Heart left ventricle (tissue), 13 donors: Measurements from ENCODE around the gene PRRG1.

Source experiments
- CTCF ChIP-seq, 12 donors: fragments of 200-600 bp; sonication (generic) in 4 of 12; IDR thresholded peaks; one replicate each; pipeline versions ENCODE4 v1.5.0 to v1.8.0; 2018 to 2022; ENCODE audit warnings: antibody characterized with exemption in 12 of 12, mild to moderate bottlenecking in 5 of 12
- POLR2A ChIP-seq, 2 donors: fragments of 450-650 bp; IDR thresholded peaks; one replicate each; pipeline ENCODE4 v1.6.1; 2017; ENCODE audit warnings: antibody characterized with exemption in 2 of 2, mild to moderate bottlenecking in 2 of 2, moderate library complexity in 2 of 2
- donor health status: ischemic (EF 13 %, LVEDD 7.1; RV severe dilation, severe dysfunction).
- donor health status: DM: no; HTN: yes; CAD: no.
- donor health status: DM: no; HTN: no; CAD: no.
- donor health status: ischemic (EF 25% LVEDD 6.9; RV normal size, moderate dysfunction).
- donor health status: ischemic (EF 25% LVEDD 5.7; RV mildly dilated, moderate dysfunction).
- donor health status: ischemic (EF 35%, LVEDD 5.7; RV mildly dilated, moderate dysfunction).
- donor health status: nonischemic (EF 11% LVEDD 7.7; RV severe dilation, severe dysfunction).
- donor health status: DM: yes; HTN: yes; CAD: no.
- donor health status: PGD.
- donor health status: ischemic (EF 29% LVEDD 5.4; RV normal size, mild dysfunction).
- donor health status: nonischemic (EF 23%, LVEDD 6.1; RV moderate dilation, normal function).

- TF ChIP-seq CTCF (IDR thresholded peaks at IDR 0.05) (no peak), POLR2A (IDR thresholded peaks at IDR 0.05) (no peak)
Observed at GRCh38 chrX:37504991-37505390, 155.8 kb downstream of the PRRG1 start.
